Activated effector memory CD4-positive, alpha-beta T cell treated with Interleukin-2 at 50 U/mL for 16 hours (primary cell): ENCODE measurements around the gene CSMD2.

ENCODE experiments used
- DNase-seq: peaks from one replicate; pipeline ENCODE4 v3.0.0-alpha.2; 2020

The CSMD2 gene

GRCh38 chr1:33841494-33841893 is 323.5 kb downstream of the CSMD2 start:
- DNase-seq = no peak

DNA sequence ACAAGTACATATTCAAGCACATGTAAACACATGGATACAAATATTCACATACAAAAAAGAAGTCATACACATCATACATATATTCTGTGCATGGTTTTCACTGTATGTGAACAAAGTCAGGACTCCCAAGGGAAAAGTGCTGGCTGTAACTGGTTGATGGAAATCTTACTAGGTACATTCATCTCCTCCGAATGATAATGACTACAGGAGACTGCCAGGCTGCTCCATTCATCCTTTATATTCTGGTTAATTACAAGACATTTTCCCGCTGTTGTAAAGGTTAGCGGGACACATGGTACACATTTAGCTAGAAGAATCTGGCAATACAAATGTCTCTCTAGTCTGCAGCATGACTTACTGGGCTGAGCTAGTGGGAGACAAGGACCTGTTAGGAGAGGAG is 327.4 kb downstream of the CSMD2 start:
- DNase-seq = no peak

- DNase-seq = no peak
Observed at GRCh38 chr1:33836911-33837310, 328.1 kb downstream of the CSMD2 start.

GRCh38 chr1:33828654-33829053 is 336.4 kb downstream of the CSMD2 start:
- no peak for DNase-seq

- DNase-seq = no peak
Observed at GRCh38 chr1:33828059-33828458, 337.0 kb downstream of the CSMD2 start.

DNA sequence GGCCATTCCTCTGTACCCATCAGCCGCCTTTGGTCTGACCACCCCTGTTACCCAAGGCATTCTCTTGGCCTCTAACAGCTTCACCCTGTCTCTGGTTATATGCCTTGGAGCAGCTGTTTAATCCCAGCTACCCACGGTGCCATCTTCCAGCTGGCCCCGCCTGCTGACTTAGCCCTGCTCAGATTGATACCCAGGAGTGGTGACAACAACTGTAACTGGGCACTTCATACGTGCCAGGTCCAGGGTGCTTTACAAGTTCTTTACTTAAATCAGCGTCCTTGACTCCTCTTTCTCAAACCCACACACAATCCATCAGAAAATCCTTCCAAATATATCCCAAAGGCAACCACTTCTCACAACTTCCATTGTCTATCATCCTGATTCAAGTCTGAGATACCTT is 338.3 kb downstream of the CSMD2 start:
- no peak for DNase-seq

GRCh38 chr1:33826311-33826710 is 338.7 kb downstream of the CSMD2 start:
- no peak for DNase-seq

DNA sequence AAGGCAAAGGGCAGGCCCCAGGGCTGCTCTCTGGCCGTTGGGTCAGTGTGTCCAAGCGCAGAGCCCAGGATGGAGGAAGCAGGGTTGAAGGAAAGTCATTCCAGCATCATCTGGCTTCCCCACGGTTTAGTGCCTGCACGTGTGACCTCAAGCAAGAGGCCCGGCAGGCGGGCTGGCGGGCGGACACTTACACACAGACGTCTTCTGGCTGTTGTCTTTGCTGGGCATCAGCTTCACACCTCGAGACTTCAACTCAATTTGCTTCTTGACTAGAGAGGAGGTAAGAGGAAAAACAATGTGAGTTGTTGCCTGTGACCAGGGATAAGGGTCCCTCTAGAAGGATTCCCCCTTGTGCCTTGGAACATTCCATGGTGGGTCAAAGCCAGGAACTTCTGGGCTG is 339.5 kb downstream of the CSMD2 start:
- no peak for DNase-seq

- no peak for DNase-seq
Observed at GRCh38 chr1:33824971-33825370, 340.1 kb downstream of the CSMD2 start.

DNA sequence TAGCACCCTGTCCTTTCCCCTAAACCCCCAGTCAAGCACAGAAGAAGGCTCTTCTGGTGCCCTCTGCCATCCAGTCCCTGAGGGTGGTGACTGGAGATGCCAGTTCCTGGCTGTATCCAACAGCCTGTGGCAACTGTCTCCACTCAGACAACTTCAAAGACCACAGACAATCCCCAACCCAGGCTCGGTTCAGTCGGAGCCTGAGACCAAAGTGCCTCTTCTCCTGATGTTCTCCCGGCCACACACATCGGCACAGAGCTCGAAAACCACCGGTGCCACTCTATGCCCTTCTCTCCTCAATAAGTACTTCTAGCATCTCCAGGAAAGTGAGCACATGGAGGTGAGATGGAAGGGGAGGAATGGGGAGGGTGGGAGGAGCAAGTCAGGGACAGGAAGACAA is 340.7 kb downstream of the CSMD2 start:
- no peak for DNase-seq

DNA sequence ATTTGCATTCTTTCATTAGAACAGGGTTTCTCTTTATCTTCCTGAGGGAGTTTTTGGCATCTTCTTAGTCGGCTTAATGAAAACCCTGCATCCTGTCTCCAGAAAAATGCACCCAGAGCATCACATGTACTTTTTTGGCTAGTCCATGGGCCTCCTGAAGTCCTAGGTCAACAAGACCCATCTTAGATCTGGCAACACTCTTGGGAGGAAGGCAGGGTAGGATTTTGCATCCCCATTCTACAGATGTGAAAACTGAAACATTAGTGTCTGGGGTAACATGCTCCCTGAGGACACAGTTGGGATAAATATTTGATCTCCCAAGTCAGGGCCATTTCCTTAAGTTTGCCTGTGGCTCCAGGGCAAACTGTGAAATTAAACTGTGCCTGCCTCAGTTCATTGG is 341.2 kb downstream of the CSMD2 start:
- no peak for DNase-seq

DNA sequence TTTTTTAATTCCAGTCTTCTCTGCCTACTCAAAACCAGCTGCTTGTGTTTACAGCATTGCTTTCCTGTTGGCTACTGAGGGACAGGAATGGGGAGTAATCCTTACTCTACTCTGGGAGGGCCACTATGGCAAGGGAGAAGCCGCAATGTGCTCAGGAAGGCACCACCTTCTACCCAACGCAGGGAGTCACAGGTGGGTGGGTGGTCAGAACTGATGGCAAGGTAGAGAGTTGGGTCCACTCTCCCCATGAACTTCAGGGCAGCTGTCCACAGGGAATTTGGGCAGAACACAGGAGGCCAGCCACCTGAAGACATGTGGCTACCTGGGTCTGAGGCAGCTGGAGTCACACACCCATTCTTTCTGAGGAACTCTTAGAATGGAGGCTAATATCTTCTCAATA is 341.6 kb downstream of the CSMD2 start:
- no peak for DNase-seq

DNA sequence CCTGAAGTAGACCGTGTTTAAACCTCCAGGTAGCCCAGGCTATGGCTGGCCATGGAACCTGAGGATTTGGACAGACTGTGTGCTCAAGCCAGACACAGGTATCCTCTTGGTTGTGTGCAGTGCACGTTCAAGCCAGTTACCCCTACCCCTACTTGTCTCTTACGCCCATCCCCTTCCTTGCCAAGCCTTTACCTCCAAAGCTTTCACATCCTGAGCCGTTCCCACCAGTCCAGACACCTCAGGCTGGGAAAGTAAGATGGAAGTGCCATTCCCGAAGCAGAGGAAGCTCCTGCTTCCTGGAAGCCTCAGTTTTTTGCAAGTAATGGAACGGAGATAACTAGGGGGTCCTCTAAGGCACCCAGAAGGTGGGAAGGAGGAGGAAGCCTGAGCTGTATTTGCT is 342.6 kb downstream of the CSMD2 start:
- DNase-seq = no peak

DNA sequence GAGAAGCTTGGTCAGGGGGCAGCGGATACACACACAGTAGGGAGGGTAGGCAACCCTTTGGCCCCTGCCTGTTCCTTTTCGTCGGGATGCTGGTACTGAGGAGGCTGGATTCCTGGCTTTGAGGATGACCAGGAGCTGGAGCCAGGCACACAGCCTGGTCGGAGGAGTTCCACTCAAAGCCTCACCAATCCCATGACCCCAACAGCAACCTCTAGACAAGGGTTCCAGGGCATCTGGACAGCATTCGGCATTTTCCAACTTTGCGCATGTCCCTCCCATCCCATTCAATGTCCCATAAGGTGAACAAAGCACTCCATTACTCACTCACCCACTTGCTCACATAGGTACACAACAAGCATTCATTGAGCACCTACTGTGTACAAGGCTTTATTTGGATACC is 343.7 kb downstream of the CSMD2 start:
- no peak for DNase-seq

DNA sequence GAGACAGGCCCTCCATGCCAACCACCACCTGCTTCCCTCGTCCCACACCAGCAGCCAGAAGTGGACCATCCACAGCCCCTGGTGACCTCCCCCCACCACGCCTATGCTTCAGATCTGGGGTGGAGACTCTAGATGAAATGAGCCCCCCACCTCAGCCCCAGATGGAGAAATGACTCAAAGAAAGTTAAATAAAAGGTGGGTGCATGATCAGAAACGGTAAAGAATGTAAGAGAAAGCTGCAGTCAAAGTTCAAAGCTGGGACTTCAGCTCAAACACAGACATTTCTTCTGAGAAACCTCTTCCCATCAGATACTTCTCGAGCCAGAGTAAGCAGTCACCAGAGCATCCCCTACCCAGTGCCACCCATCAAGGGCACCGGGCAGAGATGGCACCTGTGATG is 344.2 kb downstream of the CSMD2 start:
- DNase-seq = no peak

GRCh38 chr1:33819913-33820311 is 345.1 kb downstream of the CSMD2 start:
- DNase-seq = no peak

DNA sequence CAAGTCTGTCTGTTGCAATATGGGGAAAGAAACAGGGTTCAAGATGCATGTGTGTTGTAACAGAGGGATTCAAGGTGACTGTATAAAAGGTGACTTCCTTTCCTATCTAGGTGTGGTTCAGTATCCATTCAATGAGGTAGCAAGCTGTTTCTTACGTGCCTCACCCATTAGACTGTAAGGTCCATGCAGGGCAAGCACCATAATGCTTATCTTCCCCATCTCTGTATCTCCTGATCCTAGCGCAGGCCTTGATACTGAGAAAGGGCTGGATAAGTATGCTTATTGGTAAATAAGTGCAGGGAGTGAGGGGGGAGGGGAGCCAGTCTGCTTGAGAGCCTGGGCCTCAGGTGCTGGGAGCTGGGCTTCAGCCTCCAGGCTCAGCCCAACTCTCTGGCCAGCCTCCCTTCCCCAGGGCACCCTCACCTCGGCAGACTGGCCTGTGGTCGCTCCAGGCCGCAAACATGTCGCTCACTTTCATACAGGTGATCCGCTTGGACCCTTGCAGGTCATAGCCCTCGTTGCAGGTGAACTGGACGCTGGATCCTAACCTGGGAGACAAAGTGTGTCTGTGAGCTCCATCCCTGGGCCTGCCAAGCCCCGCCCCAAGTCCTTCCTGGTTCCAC is 345.6 kb downstream of the CSMD2 start:
- DNase-seq = no peak

DNA sequence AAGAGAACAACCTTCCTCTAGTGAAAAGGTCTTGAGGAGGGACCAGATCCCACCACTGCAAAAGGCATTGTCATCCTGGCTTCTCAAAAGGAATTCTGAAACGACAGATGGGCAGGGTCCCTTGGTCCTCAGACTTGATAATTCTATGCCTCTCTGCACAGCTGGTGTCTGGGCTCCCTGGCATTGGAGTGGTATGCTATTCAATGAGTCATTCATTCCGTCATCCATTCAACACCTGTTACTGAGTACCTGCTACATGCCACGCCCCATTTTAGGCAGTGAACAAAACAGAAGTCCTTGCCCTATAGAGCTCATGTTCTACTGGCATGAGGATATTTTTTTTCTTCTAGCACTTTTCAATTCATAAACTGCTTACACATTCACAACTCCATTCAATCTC is 347.0 kb downstream of the CSMD2 start:
- no peak for DNase-seq

DNA sequence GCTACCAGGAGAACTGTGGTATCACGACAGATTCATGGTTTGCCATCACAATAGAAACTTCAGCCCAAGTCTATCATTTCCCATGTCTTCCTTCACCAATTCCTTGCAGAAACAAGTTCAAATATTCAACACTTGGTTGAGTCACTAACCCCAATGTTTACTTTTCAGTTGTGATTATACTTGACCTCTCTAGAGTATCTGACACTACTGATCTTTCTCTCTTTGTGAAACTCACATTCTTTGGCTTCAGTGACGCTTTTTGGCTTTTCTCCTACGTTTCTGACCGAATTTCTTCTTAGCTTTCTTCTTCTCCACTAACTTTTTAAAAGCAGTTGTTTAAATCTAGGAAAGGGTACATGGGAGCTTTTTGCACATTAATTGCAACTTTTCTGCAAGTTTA is 350.0 kb downstream of the CSMD2 start:
- no peak for DNase-seq

DNA sequence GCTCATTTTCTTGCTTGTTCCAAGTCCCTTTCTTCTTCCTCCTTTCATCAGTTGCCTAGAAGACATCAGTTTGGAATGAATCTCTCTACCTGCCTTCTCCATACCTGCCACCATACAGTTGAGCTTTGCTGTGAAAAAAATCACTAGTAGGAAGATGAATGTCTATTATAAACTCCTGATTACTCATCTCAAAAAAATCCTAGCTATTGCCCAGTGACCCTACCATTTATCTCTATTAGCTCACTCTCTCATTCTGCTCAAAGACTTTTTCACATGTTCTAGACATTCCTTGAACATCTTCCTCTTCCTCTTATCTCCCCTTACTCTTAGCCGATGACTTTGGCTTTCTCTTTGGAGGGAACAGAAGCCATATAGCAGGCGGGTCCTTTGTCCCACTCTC is 350.9 kb downstream of the CSMD2 start:
- no peak for DNase-seq

DNA sequence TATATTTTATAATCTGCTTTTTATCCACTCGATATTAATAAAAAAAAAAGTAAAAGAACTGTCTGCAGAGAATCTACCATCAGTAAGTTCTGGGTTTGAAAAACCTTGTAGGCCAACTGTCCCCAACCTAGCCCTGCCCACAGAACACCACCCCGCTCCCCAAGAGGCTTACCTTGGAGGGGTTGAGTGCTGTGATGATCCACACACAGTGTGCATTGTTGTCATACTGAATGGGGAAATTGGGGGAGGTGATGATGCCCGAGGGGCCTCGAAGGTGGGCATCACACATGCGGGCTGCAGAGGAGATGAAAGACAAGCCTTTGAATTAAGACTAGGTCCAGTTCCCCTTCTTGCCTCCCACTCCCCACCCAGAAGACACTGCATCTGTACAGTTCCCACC is 354.5 kb downstream of the CSMD2 start:
- no peak for DNase-seq

DNA sequence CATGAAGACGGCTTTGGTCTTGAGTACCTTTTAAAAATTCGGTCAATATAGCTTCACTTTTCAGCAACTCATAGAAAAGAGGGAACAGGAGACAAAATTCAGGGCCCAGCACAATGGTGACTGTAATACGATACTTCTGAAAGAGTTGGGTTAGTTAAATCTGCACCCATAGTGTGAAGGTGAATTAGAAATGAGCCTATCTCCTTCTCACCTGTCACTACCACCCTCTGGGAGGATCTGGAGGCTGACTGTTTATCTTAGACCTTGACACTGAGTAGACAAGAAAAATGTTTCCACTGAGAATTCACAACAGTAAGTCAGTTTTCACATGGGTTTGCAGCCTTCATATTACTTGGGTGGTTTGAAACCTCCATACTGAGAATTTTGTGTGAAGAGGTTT is 359.0 kb downstream of the CSMD2 start:
- DNase-seq = no peak

GRCh38 chr1:33802268-33802667 is 362.8 kb downstream of the CSMD2 start:
- DNase-seq = no peak

- DNase-seq = no peak
Observed at GRCh38 chr1:33797849-33798248, 367.2 kb downstream of the CSMD2 start.

- no peak for DNase-seq
Observed at GRCh38 chr1:33792651-33793050, 372.4 kb downstream of the CSMD2 start.

DNA sequence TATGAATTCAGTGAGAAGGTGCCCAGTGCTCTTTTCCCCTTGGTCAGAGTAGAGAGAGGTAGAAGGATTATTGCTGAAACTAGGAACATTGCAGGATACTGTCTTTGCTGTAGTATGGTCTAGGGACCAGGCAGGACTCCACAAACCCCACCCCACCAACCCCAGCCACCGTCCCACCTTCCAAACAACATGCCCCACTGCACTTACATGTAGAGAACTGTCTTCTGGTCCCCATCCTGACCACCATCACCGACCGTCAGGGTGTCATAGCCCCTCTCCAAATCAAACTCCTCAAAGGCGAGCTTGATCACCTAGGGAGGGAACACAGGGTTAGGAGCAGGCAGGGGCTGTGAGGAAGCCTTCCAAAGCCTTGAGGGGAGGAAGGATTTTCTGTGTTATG is 372.8 kb downstream of the CSMD2 start:
- no peak for DNase-seq
